ENCODE results near the gene HOXA7. TPM values are rescaled to one million over a fixed set of nuclear protein-coding genes. Genes with fewer than 3 reads are reported as not detected.
A peak's percentile ranks its signal among the peaks of the same experiment; 100 is the strongest.

The HOXA7 gene
- total RNA-seq, 2 experiments from 2014 or later = not detected

GRCh38 chr7:27143023-27143949, 13.2 kb downstream of the HOXA7 start, which contains the start of gene HOXA5:
Gene HOXA5 (minus strand): TSS chr7:27143681. CDS start chr7:27143607, 74 bp downstream.
- H3K4me1 Mint-ChIP-seq (ENCODE audit: low read depth) = peaks cover 3% of the 10 kb centered on the region
- no peaks in the 10 kb centered on the region for H3K36me3 Mint-ChIP-seq (ENCODE audit: low read depth)
- ChIA-PET POLR2A (interaction anchor here (1.1 kb wide), 1 partner anchor 11 kb away, joined by 3 read pairs; no protein-coding TSS in a partner anchor), CTCF (interaction anchor here (1.2 to 2.1 kb wide), 4 partner anchors 12 to 461 kb away, joined by 3 to 6 read pairs (median 4); partner anchors contain the start of gene HOXA4)
- DNase-seq = no peak
- no peak within 1 kb of the TSS for H3K27ac Mint-ChIP-seq
- peak within 1 kb of the TSS; percentile 17 for H3K4me3 Mint-ChIP-seq
- peaks cover 32% of the 10 kb centered on the region for H3K27me3 Mint-ChIP-seq
- no peak for ATAC-seq
- TF ChIP-seq CTCF (IDR thresholded peaks at IDR 0.05) = peak; percentile 35
- no peaks in the 10 kb centered on the region for H3K9me3 Mint-ChIP-seq
- intact Hi-C loops (cut with micrococcal nuclease) = no loop called here

- Mint-ChIP-seq H3K27ac (no peak overlapping the region), H3K4me1 (ENCODE audit: low read depth) (no peaks in the 10 kb centered on the region), H3K36me3 (ENCODE audit: low read depth) (no peaks in the 10 kb centered on the region), H3K4me3 (peak overlapping the region; percentile 17), H3K27me3 (peaks cover 33% of the 10 kb centered on the region), H3K9me3 (no peaks in the 10 kb centered on the region)
- ChIA-PET CTCF (interaction anchor here (2.1 kb wide), 1 partner anchor 12 kb away, joined by 5 read pairs; the partner anchor contains the start of gene HOXA4), POLR2A (no interaction called here)
- no peak for DNase-seq
- TF ChIP-seq CTCF (IDR thresholded peaks at IDR 0.05) = no peak
- no peak for ATAC-seq
- intact Hi-C loops (cut with micrococcal nuclease) = no loop called here
These were observed 13.9 kb downstream of the HOXA7 start for GRCh38 chr7:27142580-27143022.

- POLR2A ChIA-PET = no interaction called here
- no peak for DNase-seq
- CTCF ChIA-PET = interaction anchor here (1.4 to 2.1 kb wide), 3 partner anchors 8 to 11 kb away, joined by 3 to 6 read pairs (median 5); partner anchors contain the start of gene HOXA4
- Mint-ChIP-seq H3K36me3 (ENCODE audit: low read depth) (no peaks in the 10 kb centered on the region), H3K27me3 (peaks cover 32% of the 10 kb centered on the region), H3K27ac (no peak overlapping the region), H3K4me3 (no peak overlapping the region), H3K4me1 (ENCODE audit: low read depth) (no peaks in the 10 kb centered on the region), H3K9me3 (no peaks in the 10 kb centered on the region)
- intact Hi-C loops (cut with micrococcal nuclease) = no loop called here
- TF ChIP-seq CTCF (IDR thresholded peaks at IDR 0.05) = no peak
- ATAC-seq = no peak
These were observed 14.4 kb downstream of the HOXA7 start for GRCh38 chr7:27141923-27142579.

- H3K27me3 Mint-ChIP-seq = peaks cover 26% of the 10 kb centered on the region
These were observed 15.1 kb downstream of the HOXA7 start for GRCh38 chr7:27141137-27141922.

More at GRCh38 chr7:27141137-27141922, 15.1 kb downstream of the HOXA7 start:
- intact Hi-C loops (cut with micrococcal nuclease) = no loop called here
- CTCF ChIA-PET = interaction anchor here (0.9 to 1.7 kb wide), 3 partner anchors 9 to 20 kb away, joined by 3 to 6 read pairs (median 3); no protein-coding TSS in a partner anchor
- H3K27ac Mint-ChIP-seq = no peak overlapping the region
- POLR2A ChIA-PET = interaction anchor here (0.7 kb wide), 1 partner anchor 52 kb away, joined by 3 read pairs; no protein-coding TSS in a partner anchor
- ATAC-seq (no peak), DNase-seq (no peak)
- no peak overlapping the region for H3K4me3 Mint-ChIP-seq
- H3K9me3 Mint-ChIP-seq = no peaks in the 10 kb centered on the region
- no peaks in the 10 kb centered on the region for H3K36me3 Mint-ChIP-seq (ENCODE audit: low read depth)
- no peak for TF ChIP-seq CTCF (IDR thresholded peaks at IDR 0.05)
- no peaks in the 10 kb centered on the region for H3K4me1 Mint-ChIP-seq (ENCODE audit: low read depth)

Data from activated CD8-positive, alpha-beta T cell treated with anti-CD3 and anti-CD28 coated beads for 36 hours (primary cell).